ENCODE data around the gene KLHL14. TPM values are rescaled to one million over a fixed set of nuclear protein-coding genes. Genes with fewer than 3 reads are reported as not detected.

Gene KLHL14
- total RNA-seq, 2 donors from 2014 or later = 1.3 TPM; not detected in 1

DNA sequence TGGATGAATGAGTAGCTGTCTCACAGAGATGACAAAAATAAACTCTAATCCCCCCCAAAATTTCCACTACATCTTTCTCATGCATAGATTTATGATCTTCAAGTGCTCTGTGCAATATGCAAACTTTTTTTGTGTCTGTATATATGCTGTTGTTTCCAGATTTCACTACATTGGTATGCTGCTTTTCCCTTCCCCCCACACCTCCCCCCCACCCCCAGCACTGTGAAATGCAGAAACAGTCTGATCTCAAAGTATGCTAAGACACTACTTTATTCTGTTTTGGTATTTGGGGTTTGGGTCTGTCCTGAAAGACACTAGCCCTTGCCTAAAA is 524 bp upstream of the KLHL14 start:
- Histone ChIP-seq H3K27me3 (replicated peaks; ENCODE audit: insufficient read depth) (no peaks in the 10 kb centered on the region), H3K9me3 (no peaks in the 10 kb centered on the region), H3K4me1 (ENCODE audit: control insufficient read depth in 1 of 2, low read depth in 2 of 2) (peaks cover 3 to 25% of the 10 kb centered on the region in 2 donors), H3K36me3 (no peaks in the 10 kb centered on the region), H3K4me3 (no peak overlapping the region), H3K27ac (no peak overlapping the region)
- DNase-seq (ENCODE audit: low spot score) (no peak), ATAC-seq (ENCODE audit: insufficient number of reproducible peaks, low FRiP score, low read depth) (no peak)
- TF ChIP-seq, protein P1, sequence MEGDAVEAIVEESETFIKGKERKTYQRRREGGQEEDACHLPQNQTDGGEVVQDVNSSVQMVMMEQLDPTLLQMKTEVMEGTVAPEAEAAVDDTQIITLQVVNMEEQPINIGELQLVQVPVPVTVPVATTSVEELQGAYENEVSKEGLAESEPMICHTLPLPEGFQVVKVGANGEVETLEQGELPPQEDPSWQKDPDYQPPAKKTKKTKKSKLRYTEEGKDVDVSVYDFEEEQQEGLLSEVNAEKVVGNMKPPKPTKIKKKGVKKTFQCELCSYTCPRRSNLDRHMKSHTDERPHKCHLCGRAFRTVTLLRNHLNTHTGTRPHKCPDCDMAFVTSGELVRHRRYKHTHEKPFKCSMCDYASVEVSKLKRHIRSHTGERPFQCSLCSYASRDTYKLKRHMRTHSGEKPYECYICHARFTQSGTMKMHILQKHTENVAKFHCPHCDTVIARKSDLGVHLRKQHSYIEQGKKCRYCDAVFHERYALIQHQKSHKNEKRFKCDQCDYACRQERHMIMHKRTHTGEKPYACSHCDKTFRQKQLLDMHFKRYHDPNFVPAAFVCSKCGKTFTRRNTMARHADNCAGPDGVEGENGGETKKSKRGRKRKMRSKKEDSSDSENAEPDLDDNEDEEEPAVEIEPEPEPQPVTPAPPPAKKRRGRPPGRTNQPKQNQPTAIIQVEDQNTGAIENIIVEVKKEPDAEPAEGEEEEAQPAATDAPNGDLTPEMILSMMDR (IDR thresholded peaks at IDR 0.05) = no peak

GRCh38 chr18:32771871-32772580 is 797 bp downstream of the KLHL14 start:
- DNase-seq (ENCODE audit: low spot score) = no peak
- peak; percentile 20 for ATAC-seq (ENCODE audit: insufficient number of reproducible peaks, low FRiP score, low read depth)
- H3K4me3 ChIP-seq = peak overlapping the region; percentile 67
- H3K27ac ChIP-seq = no peak overlapping the region
- no peaks in the 10 kb centered on the region for H3K9me3 ChIP-seq
- H3K36me3 ChIP-seq = no peaks in the 10 kb centered on the region
- TF ChIP-seq, protein P1 (IDR thresholded peaks at IDR 0.05) = no peak
- peaks cover 3 to 25% of the 10 kb centered on the region in 2 donors for H3K4me1 ChIP-seq (ENCODE audit: control insufficient read depth in 1 of 2, low read depth in 2 of 2)
- no peaks in the 10 kb centered on the region for H3K27me3 ChIP-seq (replicated peaks; ENCODE audit: insufficient read depth)

DNA sequence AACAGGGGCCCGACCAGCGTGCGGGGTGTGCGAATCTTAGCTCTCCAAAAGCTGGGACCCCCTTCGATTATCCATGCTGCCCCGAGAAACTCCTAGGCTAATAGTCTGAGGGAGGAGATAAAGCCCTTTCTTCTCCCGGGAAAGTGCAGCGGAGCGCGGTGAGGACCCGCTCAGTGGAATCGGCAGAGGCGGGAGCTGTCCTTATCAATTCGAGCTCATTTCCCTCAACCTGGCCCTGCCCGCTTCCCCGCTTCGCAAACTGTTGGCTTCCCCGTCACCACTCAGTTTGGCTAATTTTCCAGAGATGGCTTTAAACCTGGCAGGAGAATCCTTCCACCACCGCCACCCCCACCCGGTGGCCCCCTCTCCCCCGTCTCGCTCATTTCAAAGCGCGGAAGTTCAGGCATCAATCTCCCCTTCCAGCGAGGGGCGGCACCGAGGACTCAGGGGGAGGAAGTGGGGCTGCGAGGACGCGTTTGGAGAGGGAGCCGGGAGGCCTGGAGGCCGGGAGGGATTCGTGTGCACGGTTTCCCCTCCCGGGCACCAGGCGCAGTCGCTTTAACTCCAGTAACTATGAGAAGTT is 1.6 kb downstream of the KLHL14 start:
- no peak for DNase-seq (ENCODE audit: low spot score)
- no peak overlapping the region for H3K27ac ChIP-seq
- peak overlapping the region; percentile 67 for H3K4me3 ChIP-seq
- H3K4me1 ChIP-seq (ENCODE audit: control insufficient read depth in 1 of 2, low read depth in 2 of 2) = peaks cover 3 to 25% of the 10 kb centered on the region in 2 donors
- ATAC-seq (ENCODE audit: insufficient number of reproducible peaks, low FRiP score, low read depth) = no peak
- no peaks in the 10 kb centered on the region for H3K27me3 ChIP-seq (replicated peaks; ENCODE audit: insufficient read depth)
- TF ChIP-seq, protein P1 (IDR thresholded peaks at IDR 0.05) = no peak
- no peaks in the 10 kb centered on the region for H3K36me3 ChIP-seq
- no peaks in the 10 kb centered on the region for H3K9me3 ChIP-seq

- H3K27ac ChIP-seq = no peak overlapping the region
- ATAC-seq (ENCODE audit: insufficient number of reproducible peaks, low FRiP score, low read depth) (no peak), DNase-seq (ENCODE audit: low spot score) (no peak)
Observed at GRCh38 chr18:32770666-32771168, 2.1 kb downstream of the KLHL14 start.

DNA sequence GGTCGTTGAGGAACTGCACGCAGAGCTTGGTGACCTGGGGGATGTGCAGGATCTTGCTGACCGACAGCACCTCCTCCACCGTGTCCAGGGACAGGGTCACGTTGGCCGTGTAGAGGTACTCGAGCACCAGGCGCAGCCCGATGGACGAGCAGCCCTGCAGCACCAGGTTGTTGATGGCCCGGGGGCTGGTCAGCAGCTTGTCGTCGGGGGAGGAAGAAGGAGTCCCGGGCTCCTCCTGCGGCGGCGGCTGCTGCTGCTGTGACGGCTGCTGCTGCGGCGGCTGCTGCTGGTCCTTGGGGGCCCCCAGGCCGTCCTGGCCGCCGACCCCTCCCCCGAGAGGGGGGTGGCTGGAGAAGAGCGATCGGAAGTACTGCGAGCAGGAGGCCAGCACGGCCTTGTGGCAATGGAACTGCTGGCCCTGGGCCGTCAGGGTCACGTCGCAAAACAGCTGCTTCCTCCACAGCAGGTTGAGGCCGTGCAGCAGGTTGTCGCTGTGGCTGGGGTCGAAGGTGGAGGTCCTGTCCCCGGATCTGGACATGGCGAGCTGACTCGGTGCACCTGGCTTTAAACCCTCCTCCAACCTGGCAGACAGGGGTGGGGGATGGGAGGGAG is 2.7 kb downstream of the KLHL14 start:
- Histone ChIP-seq H3K4me3 (peak overlapping the region; percentile 67), H3K9me3 (no peaks in the 10 kb centered on the region), H3K27me3 (replicated peaks; ENCODE audit: insufficient read depth) (no peaks in the 10 kb centered on the region), H3K36me3 (no peaks in the 10 kb centered on the region), H3K27ac (no peak overlapping the region), H3K4me1 (ENCODE audit: control insufficient read depth in 1 of 2, low read depth in 2 of 2) (peaks cover 3 to 25% of the 10 kb centered on the region in 2 donors)
- TF ChIP-seq, protein P1 (IDR thresholded peaks at IDR 0.05) = no peak
- DNase-seq (ENCODE audit: low spot score) (no peak), ATAC-seq (ENCODE audit: insufficient number of reproducible peaks, low FRiP score, low read depth) (no peak)

More at GRCh38 chr18:32770666-32771168, 2.1 kb downstream of the KLHL14 start:
- no peaks in the 10 kb centered on the region for H3K36me3 ChIP-seq
- H3K27me3 ChIP-seq (replicated peaks; ENCODE audit: insufficient read depth) = no peaks in the 10 kb centered on the region
- H3K4me3 ChIP-seq = peak overlapping the region; percentile 67
- TF ChIP-seq, protein P1 (IDR thresholded peaks at IDR 0.05) = no peak
- peaks cover 3 to 25% of the 10 kb centered on the region in 2 donors for H3K4me1 ChIP-seq (ENCODE audit: control insufficient read depth in 1 of 2, low read depth in 2 of 2)
- no peaks in the 10 kb centered on the region for H3K9me3 ChIP-seq

Measured in thoracic aorta (tissue), 2 donors.